ENCODE measurements around the gene C2orf72. TPM values are rescaled to one million over a fixed set of nuclear protein-coding genes. Genes with fewer than 3 reads are reported as not detected.

The C2orf72 gene
- total and polyA plus RNA-seq, 4 donors: 33.2 to 141 (median 84.9) TPM

DNA sequence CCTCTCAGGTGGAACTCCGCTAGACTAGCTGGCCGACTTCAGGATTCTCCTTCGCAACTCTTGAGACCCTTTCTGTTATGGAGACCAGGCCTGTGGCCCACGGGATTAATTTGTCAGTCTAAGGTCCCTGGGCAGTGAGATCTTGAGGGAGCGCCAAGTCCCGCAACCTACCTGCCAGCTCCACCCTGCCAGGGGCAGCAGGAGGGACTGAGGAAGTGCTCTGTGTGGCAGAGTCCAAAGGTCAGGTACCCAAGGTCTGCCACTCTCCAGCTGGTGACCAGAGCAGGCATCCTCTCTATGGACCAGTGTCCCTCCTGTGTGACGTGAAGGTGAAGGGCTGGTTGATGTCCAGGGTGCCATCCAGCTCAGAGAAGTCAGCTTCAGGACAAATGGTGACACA is 45.7 kb upstream of the C2orf72 start:
- DNase-seq (ENCODE audit: low spot score): no peak
- Histone ChIP-seq H3K4me1 (ENCODE audit: control insufficient read depth in 4 of 4, insufficient read depth in 4 of 4, low read length in 3 of 4) (peaks cover 0 to 5% (median 2%) of the 10 kb centered on the region in 4 donors), H3K9me3 (ENCODE audit: control insufficient read depth in 4 of 4, low read length in 3 of 4) (no peaks in the 10 kb centered on the region), H3K27ac (ENCODE audit: low read depth in 1 of 2, low read length in 2 of 2) (no peak overlapping the region), H3K36me3 (ENCODE audit: control insufficient read depth in 4 of 4, insufficient read depth in 3 of 4, low read depth in 1 of 4, low read length in 3 of 4) (no peaks in the 10 kb centered on the region), H3K4me3 (ENCODE audit: low read depth in 1 of 3, low read length in 3 of 3) (no peak overlapping the region), H3K9ac (ENCODE audit: low read depth in 1 of 2, low read length in 2 of 2) (no peak overlapping the region), H3K27me3 (ENCODE audit: control insufficient read depth in 4 of 4, insufficient read depth in 4 of 4, low read length in 3 of 4) (peaks cover 0 to 4% (median 0%) of the 10 kb centered on the region in 4 donors)
- TF ChIP-seq, protein P1, sequence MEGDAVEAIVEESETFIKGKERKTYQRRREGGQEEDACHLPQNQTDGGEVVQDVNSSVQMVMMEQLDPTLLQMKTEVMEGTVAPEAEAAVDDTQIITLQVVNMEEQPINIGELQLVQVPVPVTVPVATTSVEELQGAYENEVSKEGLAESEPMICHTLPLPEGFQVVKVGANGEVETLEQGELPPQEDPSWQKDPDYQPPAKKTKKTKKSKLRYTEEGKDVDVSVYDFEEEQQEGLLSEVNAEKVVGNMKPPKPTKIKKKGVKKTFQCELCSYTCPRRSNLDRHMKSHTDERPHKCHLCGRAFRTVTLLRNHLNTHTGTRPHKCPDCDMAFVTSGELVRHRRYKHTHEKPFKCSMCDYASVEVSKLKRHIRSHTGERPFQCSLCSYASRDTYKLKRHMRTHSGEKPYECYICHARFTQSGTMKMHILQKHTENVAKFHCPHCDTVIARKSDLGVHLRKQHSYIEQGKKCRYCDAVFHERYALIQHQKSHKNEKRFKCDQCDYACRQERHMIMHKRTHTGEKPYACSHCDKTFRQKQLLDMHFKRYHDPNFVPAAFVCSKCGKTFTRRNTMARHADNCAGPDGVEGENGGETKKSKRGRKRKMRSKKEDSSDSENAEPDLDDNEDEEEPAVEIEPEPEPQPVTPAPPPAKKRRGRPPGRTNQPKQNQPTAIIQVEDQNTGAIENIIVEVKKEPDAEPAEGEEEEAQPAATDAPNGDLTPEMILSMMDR (IDR thresholded peaks at IDR 0.05; ENCODE audit: low read depth, low read length, missing input control): no peak
- TF ChIP-seq, protein P2, sequence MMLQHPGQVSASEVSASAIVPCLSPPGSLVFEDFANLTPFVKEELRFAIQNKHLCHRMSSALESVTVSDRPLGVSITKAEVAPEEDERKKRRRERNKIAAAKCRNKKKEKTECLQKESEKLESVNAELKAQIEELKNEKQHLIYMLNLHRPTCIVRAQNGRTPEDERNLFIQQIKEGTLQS (IDR thresholded peaks at IDR 0.05): no peak
- TF ChIP-seq TAF1 (conservative IDR thresholded peaks at IDR 0.05): no peak
- TF ChIP-seq YY1 (IDR thresholded peaks at IDR 0.05): no peak
- no peak for TF ChIP-seq HNF4A (conservative IDR thresholded peaks at IDR 0.05)
- TF ChIP-seq FOXA1 (IDR thresholded peaks at IDR 0.05): no peak
- TF ChIP-seq SP1 (IDR thresholded peaks at IDR 0.05): no peak
- TF ChIP-seq, protein P3, sequence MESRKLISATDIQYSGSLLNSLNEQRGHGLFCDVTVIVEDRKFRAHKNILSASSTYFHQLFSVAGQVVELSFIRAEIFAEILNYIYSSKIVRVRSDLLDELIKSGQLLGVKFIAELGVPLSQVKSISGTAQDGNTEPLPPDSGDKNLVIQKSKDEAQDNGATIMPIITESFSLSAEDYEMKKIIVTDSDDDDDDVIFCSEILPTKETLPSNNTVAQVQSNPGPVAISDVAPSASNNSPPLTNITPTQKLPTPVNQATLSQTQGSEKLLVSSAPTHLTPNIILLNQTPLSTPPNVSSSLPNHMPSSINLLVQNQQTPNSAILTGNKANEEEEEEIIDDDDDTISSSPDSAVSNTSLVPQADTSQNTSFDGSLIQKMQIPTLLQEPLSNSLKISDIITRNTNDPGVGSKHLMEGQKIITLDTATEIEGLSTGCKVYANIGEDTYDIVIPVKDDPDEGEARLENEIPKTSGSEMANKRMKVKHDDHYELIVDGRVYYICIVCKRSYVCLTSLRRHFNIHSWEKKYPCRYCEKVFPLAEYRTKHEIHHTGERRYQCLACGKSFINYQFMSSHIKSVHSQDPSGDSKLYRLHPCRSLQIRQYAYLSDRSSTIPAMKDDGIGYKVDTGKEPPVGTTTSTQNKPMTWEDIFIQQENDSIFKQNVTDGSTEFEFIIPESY (IDR thresholded peaks at IDR 0.05): no peak
- no peak for TF ChIP-seq RAD21 (IDR thresholded peaks at IDR 0.05)
- TF ChIP-seq HNF4G (IDR thresholded peaks at IDR 0.05): no peak
- no peak for TF ChIP-seq JUND (IDR thresholded peaks at IDR 0.05)
- TF ChIP-seq NR2F2 (IDR thresholded peaks at IDR 0.05): no peak
- no peak for TF ChIP-seq EGR1 (IDR thresholded peaks at IDR 0.05; ENCODE audit: low read depth in 2 of 2)
- TF ChIP-seq, protein P4, sequence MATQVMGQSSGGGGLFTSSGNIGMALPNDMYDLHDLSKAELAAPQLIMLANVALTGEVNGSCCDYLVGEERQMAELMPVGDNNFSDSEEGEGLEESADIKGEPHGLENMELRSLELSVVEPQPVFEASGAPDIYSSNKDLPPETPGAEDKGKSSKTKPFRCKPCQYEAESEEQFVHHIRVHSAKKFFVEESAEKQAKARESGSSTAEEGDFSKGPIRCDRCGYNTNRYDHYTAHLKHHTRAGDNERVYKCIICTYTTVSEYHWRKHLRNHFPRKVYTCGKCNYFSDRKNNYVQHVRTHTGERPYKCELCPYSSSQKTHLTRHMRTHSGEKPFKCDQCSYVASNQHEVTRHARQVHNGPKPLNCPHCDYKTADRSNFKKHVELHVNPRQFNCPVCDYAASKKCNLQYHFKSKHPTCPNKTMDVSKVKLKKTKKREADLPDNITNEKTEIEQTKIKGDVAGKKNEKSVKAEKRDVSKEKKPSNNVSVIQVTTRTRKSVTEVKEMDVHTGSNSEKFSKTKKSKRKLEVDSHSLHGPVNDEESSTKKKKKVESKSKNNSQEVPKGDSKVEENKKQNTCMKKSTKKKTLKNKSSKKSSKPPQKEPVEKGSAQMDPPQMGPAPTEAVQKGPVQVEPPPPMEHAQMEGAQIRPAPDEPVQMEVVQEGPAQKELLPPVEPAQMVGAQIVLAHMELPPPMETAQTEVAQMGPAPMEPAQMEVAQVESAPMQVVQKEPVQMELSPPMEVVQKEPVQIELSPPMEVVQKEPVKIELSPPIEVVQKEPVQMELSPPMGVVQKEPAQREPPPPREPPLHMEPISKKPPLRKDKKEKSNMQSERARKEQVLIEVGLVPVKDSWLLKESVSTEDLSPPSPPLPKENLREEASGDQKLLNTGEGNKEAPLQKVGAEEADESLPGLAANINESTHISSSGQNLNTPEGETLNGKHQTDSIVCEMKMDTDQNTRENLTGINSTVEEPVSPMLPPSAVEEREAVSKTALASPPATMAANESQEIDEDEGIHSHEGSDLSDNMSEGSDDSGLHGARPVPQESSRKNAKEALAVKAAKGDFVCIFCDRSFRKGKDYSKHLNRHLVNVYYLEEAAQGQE (IDR thresholded peaks at IDR 0.05): no peak
- TF ChIP-seq GABPA (IDR thresholded peaks at IDR 0.05 in 1 of 2, conservative IDR thresholded peaks at IDR 0.05 in 1 of 2): no peak
- TF ChIP-seq RXRA (IDR thresholded peaks at IDR 0.05): no peak
- TF ChIP-seq FOXA2 (IDR thresholded peaks at IDR 0.05): no peak
- TF ChIP-seq, protein P5, sequence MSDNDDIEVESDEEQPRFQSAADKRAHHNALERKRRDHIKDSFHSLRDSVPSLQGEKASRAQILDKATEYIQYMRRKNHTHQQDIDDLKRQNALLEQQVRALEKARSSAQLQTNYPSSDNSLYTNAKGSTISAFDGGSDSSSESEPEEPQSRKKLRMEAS (IDR thresholded peaks at IDR 0.05): no peak
- WGBS: 93% methylated on average over 7 of the region's 7 CpGs
